ENCODE measurements around the gene RPL28.

DNA sequence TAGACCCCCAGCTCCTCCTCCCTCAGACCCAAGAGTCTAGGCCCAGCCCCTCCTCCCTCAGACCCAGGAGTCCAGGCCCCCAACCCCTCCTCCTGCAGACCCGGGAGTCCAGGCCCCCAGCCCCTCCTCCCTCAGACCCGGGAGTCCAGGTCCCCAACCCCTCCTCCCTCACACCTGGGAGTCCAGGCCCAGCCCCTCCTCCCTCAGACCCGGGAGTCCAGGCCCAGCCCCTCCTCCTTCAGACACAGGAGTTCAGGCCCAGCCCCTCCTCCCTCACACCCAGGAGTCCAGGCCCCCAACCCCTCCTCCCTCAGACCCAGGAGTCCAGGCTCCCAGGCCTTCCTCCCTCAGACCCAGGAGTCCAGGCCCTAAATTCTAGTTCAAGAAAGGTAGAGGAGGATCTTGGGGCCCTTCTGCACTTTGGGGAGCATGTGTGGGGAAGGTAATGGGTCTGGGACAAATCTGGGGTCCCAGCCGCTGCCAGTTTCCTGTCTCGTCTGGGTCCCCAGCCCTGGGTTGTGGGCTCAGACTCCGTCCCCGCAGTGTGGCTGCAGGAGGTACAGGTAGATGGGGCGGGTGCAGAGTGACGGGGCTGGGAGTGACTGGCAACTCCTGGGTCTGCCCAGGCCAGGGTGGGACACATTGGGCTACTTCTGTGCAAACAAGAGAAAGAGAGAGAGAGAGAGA is 12.3 kb upstream of the RPL28 start:
- TF ChIP-seq, protein P1, sequence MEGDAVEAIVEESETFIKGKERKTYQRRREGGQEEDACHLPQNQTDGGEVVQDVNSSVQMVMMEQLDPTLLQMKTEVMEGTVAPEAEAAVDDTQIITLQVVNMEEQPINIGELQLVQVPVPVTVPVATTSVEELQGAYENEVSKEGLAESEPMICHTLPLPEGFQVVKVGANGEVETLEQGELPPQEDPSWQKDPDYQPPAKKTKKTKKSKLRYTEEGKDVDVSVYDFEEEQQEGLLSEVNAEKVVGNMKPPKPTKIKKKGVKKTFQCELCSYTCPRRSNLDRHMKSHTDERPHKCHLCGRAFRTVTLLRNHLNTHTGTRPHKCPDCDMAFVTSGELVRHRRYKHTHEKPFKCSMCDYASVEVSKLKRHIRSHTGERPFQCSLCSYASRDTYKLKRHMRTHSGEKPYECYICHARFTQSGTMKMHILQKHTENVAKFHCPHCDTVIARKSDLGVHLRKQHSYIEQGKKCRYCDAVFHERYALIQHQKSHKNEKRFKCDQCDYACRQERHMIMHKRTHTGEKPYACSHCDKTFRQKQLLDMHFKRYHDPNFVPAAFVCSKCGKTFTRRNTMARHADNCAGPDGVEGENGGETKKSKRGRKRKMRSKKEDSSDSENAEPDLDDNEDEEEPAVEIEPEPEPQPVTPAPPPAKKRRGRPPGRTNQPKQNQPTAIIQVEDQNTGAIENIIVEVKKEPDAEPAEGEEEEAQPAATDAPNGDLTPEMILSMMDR (conservative IDR thresholded peaks at IDR 0.05 in 1 of 2, IDR thresholded peaks at IDR 0.05 in 1 of 2; ENCODE audit: extremely low read depth in 1 of 2, insufficient read depth in 1 of 2, low read depth in 1 of 2, low read length in 2 of 2), result no peak
- TF ChIP-seq EZH2 (IDR thresholded peaks at IDR 0.05; ENCODE audit: borderline replicate concordance, low read length), result no peak
